AG09319 (cell line): Measurements from ENCODE around the gene SLC5A9.
"Not testable (repeated sequence)": the region's sequence is repeated elsewhere in the genome, so short reads cannot be mapped to it uniquely, and the experiment has no call there.

ENCODE experiments used
- DNase-seq: peaks from one replicate; pipeline ENCODE4 v3.0.0-alpha.2; 2010; ENCODE audit warnings: low read depth; ENCODE audit errors: extremely low read depth
- CTCF ChIP-seq: IDR thresholded peaks from 2 replicates; pipeline ENCODE4 v1.5.1; 2011; ENCODE audit warnings: low read depth, mild to moderate bottlenecking, inconsistent platforms, low read length, moderate library complexity

SLC5A9 gene

GRCh38 chr1:48292706-48293105, 70.2 kb downstream of the SLC5A9 start:
- no peak for TF ChIP-seq CTCF
- DNase-seq = no peak

GRCh38 chr1:48294094-48294493, 71.6 kb downstream of the SLC5A9 start:
- not testable (repeated sequence) for DNase-seq

GRCh38 chr1:48294656-48295055, 72.1 kb downstream of the SLC5A9 start:
- no peak for TF ChIP-seq CTCF
- no peak for DNase-seq
